ENCODE results near the gene RHOB.

Gene RHOB

DNA sequence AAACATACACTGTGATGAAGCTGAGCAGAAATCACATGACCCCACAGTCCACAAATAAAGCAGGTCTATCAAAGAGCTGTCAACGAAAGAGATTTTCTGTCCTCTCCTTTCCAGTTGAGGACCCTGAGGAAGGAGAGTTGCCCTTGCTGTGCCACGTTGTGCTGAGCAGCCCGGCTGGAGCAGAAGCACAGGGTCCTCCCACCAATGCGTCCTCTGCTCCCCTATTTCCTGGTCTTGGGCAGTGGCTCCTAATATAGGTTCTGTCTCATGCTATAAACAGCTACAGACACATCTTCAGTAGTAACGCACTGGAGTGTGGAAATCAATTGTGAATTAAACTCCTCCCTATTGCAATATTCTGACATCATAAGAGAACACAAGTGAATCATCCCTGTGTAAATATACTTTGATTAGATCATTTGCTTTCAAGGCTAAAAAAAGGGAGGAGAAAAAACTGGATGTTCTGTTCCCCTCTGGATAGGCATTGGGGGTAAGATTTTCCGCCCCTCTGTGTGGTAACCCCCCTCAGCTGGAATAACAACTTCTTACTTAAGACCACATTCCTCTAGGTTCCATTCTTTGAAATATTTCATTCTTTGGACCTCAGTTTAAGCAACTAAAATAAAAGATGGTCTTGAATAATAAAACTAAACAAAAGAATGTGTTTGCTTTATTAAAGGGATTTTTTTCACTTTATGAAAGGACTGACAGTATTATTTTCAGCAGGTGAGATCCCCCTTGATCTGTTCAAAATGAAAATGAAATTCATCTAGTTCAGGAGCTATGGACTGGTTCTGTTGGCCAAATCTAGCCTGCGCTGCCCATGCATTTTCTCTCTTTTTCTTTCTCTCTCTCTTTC, 8.3 kb upstream of the RHOB start:
- FAIRE-seq: peak; percentile 96

DNA sequence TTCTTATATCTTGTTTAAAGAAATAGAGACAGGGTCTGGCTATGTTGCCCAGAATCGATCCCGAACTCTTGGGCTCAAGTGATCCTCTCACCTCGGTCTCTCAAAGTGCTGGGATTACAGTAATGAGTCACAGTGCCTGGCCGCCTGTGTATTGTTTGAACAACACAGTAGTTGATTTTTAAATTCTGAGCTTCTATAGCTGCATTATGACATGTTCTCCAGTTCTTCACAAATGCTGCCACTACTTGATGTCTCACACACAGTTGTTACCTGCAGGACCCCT, 7.7 kb upstream of the RHOB start:
- no peak for FAIRE-seq

DNA sequence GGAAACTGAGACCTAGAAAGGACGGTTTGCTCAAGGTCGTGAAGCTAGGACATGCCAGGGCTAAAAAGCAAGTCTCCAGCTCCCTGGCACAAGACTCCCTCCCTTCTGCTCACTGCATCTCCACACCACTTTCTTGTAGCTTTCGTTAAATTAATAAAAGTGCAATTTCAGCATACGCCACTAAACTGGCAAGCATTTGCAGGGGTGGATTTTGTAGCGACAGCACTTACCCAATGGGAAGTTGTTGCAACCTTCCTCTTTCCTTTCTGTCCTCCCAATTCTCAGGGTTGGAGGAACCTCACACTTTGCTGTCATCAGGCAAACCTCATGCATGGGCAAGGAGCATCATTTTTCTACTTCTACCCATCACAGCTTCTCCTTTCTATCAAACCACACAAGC, 7.4 kb upstream of the RHOB start:
- FAIRE-seq: no peak

DNA sequence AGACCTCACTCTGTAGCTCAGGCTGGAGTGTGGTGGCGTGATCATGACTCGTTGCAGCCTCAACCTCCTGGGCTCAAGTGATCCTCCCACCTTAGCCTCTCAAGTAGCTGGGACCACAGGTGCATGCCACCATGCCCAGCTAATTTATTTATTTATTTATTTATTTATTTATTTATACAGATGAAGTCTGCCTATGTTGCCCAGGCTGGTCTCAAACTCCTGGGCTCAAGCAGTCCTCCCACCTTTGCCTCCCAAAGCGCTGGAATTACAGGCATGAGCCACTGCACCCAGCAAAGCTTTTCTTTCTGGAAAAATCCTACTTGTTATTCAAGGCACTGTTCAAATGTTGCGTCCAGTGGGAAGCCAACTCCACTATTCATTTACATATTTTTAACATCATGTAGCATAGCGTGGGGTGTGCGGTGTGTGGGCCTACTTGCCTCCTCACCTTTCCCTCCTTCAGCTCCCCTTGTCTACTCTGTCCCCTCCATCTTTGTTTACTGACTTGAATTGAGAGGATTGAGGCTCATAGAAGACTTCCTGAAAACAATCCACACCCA, 6.8 kb upstream of the RHOB start:
- no peak for FAIRE-seq

DNA sequence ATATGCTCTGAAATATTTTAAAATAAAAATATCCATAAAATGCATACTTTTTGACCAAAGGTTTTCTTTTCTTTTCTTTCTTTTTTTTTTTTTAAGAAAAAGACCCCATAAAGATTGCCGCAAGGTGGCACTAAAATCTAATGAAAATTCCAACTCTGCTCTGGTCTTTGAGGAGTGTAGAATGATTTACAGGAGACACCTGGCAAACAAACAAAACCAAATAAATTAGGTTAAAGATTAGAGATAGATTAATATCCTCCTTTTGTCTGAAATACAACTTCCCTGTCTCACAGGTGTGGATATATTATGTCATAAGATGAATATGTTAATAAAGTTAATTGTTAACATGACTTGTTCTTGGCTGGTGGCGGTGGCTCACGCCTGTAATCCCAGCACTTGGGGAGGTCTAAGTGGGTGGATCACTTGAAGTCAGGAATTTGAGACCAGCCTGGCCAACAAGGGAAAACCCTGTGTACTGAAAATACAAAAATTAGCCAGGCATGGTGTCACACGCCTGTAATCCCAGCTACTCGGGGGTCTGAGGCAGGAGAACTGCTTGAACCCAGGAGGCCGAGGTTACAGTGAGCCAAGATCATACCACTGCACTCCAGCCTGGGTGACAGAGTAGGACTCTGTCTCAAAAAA, 3.5 kb upstream of the RHOB start:
- FAIRE-seq: peak; percentile 75

DNA sequence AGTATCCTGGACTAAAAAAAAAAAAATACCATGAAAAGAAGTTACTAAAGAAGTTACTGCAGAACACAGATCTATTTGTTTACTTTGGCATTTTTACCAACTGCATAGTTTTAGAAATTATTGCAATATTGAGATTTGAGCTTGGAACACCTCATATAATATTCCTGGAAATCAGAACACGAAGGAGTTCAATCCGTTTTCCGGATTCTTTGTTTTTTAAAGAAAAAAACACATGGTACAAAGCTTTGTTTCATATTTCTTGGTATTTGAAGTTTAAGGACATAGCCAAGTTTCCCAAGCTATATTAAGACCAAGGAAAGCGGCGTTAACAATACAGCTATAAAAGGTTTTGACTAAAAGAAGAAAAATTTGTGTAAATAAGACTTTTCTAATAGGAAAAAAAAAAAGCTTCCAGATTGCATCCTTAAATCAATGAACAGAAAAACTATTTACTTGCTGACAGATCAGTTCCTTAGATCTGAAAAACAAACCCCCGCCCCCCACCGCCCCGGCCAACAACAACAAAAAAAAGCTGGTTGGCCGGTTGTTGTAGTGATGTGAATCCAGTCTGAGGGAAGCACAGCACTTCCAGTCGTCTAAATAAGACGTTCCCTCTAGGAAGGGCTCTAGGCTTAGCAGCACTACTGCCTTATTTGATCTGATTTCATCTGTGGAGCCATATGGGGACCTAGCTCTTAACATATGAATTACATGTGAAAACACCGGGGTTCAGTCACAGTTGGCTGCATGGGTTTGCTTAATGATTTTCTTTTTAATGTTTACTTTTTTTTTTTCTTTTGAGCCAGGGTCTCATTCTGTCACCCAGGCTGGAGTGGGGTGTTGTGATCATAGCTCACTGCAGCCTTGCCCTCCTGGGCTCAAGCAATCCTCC, 2.5 kb upstream of the RHOB start:
- no peak for FAIRE-seq

DNA sequence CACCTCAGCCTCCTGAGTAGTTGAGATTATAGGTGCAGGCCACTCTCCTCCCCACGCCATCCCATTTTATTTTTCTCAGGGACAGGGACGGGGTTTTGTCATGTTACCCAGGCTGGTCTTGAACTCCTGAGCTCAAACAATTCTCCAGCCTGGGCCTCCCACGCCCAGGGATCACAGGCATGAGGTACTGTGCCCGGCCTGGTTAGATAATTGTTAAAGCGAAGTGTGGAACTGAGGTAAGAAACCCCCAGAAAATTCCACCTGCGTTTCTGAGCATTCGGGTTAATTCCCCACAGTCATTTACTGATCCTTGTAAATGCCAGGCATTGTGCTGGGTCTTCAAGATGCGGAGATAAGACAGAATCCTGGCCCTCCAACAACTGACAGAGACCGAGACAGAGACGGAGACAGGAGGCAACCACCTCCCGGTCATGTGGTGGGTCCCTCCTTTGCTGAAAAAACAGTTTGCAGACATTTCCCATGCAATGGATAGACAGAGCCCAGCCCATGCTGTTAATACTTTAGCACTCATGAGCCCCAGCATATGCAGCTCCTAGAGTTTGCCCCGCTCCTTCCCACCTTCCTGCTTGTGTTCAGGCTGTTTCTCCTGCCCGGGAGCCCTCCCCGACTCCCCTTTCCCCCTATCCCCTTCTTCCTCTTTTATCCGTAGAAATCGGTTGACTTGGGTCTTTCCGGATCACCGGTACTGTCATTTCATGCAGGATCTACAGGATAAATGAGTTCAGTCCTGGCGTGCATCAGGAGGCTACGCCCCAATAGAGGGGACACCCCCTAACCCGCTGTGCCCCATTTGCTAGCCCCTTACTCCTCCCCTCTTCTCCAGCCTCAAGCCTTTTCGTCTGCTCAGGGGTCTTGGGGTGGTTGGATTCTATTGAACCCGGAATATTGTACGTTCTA, 1.6 kb upstream of the RHOB start:
- FAIRE-seq: no peak

DNA sequence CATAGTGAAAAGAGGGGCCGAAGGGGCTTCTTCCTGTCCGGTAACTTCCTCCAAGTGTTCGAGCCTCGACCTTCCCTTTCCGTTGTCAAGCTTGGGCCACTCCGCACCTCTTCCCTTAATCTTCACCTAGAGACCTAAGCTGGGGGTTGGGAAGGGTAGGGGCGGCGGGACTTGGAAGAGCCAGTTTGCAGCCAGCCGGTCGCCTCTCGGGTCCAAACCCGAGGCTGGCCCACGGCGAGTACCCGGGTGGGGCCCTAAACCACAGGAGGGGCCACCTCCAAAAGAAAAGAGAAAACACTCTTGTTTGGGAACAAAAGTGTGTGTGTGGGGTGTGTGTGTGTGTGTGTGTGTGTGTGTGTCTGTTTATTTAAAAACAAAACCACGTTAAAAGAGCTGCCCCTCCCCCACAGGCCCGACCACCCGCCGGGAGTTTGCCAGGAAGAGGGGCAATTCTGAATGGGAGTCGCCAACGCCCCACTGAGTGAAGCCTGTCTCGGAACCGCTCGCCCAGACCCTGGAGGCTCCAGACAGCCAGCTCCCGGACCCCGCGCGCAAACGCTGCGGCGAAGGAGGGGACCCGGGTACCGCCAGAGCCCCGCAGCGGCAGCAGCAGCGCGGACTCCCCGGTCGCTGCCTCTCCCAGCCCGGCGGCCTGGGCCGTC, 488 bp upstream of the RHOB start:
- no peak for FAIRE-seq

DNA sequence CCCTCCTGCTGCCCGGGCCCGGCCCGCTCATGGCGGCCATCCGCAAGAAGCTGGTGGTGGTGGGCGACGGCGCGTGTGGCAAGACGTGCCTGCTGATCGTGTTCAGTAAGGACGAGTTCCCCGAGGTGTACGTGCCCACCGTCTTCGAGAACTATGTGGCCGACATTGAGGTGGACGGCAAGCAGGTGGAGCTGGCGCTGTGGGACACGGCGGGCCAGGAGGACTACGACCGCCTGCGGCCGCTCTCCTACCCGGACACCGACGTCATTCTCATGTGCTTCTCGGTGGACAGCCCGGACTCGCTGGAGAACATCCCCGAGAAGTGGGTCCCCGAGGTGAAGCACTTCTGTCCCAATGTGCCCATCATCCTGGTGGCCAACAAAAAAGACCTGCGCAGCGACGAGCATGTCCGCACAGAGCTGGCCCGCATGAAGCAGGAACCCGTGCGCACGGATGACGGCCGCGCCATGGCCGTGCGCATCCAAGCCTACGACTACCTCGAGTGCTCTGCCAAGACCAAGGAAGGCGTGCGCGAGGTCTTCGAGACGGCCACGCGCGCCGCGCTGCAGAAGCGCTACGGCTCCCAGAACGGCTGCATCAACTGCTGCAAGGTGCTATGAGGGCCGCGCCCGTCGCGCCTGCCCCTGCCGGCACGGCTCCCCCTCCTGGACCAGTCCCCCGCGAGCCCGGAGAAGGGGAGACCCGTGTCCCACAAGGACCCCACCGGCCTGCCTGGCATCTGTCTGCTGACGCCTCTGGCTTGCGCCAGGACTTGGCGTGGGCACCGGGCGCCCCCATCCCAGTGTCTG, 767 bp downstream of the RHOB start:
- FAIRE-seq: no peak

DNA sequence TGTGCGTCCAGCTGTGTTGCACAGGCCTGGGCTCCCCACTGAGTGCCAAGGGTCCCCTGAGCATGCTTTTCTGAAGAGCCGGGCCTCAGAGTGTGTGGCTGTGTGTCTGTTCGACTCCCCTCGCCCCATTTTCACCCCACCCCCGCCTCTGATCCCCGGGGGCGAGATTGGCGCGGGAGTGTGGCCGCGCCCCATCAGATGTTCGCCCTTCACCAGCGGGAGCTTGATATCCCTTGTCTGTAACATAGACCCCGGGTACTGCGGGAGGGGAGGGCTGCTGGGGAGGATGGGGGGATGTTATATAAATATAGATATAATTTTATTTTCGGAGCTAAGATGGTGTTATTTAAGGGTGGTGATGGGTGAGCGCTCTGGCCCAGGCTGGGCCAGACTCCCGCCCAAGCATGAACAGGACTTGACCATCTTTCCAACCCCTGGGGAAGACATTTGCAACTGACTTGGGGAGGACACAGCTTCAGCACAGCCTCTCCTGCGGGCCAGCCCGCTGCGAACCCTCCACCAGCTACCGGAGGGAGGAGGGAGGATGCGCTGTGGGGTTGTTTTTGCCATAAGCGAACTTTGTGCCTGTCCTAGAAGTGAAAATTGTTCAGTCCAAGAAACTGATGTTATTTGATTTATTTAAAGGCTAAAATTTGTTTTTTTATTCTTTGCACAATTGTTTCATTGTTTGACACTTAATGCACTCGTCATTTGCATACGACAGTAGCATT, 1.5 kb downstream of the RHOB start:
- no peak for FAIRE-seq

DNA sequence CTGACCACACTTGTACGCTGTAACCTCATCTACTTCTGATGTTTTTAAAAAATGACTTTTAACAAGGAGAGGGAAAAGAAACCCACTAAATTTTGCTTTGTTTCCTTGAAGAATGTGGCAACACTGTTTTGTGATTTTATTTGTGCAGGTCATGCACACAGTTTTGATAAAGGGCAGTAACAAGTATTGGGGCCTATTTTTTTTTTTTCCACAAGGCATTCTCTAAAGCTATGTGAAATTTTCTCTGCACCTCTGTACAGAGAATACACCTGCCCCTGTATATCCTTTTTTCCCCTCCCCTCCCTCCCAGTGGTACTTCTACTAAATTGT, 2.1 kb downstream of the RHOB start:
- no peak for FAIRE-seq

DNA sequence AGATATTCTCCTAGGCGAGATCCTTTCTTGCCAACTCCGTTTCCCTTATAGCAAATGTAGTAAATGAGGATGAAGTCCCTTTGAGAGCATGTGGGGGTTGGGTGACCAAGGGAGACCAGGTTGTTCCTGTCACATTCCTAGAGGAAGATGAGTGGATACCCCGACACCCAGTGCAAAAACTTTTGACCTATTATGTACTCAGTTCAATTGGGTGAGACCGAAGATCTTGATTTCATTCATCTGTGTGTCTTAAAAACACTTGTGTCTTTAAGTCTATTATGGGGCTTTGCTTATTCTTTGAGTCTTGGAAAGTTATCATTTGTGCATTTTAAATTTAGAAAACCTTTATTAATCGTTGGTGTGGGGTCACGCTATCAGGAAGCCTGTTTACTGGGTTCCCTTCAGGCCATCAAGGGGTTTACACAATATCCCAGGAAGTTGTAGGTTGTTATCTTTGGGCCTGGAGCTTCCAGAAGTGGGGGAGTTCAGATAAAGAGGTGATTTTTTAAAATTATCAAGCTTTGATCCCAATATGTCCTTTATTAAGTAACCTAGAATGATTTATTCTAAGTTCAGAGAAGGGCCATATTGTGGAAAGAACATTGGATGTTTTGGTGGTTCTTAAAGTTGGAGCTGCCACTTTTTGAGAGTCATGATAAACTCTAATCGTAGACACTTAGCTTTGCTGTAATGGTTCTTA, 2.8 kb downstream of the RHOB start:
- no peak for FAIRE-seq

DNA sequence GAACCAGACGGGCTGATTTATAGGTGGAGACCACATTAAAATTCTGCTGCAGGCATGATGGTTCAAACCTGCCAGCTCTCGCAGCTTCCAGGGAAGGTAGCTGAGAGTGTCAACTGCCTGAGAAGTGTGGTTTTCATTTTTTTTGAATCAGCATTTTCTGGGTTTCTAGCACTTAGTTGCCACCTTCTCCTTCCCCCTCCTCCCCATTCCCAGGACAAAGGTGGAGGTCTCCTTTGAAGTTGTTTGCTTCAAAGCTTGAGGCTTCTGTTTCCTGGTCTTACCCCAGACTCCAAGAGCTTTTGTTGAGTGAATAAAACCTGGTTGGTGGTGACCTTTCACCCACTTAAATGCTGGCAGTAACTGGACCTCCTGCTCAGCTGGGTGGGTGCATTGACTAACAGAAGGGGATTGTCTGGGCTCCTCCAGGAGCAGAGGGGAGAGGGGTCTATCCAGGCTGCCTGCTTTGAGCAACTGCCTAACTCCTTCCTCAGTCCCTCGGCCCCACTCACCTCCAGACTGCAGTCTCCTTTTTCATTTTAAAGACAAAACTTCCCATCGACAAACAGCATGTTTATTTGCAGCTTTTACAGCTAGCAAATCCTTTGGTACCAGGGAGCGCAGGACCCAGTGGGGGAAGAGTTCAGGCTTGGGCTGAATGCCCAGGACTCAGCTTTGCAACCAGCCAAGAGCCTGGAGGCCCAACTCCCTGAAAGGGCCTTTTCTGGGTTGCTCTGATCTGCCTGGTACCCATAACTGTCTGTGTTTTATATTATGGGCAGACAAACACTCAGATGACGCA, 3.5 kb downstream of the RHOB start:
- FAIRE-seq: no peak

DNA sequence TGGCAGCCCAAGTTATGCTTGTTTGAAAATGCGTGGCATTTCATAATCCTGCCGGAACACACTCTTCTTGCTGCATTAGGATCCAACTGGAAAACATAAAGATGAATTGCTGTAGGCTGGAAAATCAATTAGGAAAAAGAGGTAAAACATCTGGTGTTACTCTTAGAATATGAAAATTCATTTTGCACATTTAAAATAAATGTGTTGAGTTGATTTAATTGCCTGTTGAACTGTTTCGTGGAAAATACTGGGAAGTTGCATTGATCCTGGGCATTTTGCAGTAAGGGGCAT, 4.1 kb downstream of the RHOB start:
- FAIRE-seq: no peak

DNA sequence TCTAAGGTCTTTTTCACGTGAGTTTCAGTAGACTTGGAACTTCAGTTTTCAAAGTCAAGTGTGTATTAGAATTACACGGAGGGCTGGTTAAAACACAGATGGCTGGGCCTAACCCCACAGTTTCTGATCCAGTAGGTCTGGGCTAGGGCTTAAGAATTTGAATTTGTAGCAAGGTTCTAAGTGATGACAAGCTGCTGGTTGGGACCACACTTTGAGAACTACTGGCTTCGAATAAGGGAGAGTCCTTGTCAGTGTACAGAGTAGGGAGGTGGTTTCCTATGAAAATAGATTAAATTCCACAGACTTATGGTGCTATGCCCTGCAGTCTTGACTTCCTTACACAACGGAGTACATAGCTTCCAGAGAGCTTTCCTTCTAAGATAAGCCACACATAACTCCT, 4.5 kb downstream of the RHOB start:
- no peak for FAIRE-seq

DNA sequence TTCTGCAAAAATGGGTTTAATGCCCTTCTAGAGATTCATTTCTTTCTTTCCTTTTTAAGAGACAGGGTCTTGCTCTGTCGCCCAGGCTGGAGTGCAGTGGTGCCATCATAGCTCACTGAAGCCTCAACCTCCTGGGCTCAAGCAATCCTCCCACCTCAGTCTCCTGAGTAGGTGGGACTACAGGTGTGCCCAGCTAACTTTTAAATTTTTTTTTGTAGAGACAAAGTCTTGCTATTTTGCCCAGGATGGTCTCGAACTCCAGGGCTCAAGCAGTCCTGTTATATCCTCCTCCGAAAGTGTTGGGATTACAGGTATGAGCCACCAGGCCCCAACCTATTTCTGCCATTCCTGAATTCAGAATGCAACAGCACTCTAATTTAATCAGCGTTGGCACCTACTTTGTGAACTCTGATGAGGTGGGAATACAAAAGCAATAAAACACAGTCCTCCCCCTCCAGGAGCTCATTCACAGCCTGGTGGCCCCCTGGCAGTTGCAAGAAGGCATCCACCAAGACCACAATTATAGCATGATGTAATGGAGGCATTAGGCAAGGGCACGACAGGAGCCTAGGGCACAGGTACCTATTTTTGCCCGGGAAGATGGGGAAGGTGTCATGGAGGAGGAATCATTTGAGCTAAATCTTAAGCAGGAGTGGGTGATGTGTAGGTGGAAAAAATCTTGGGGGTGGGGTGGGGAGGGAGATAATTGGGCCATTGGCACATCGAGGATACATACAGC, 5.1 kb downstream of the RHOB start:
- FAIRE-seq: no peak

DNA sequence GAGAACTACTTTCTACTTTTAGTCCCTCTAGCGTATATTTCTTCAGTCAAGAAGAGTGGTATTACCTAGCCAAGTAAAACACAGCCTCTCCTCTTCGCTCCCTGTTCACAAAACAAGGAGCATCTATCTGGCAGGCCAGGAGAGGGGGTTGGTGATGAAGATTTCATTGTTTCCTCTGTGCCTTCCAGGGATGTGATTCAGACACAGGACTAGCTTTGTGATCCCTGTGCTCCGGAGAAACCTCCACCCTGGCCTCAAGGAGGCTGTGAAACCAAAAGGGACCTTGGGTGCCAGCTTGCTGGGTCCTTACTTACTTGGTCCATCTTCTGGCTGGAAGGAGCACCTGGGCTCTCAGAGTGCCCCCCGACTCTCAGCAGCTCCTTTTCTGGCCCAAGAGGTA, 5.7 kb downstream of the RHOB start:
- FAIRE-seq: no peak

DNA sequence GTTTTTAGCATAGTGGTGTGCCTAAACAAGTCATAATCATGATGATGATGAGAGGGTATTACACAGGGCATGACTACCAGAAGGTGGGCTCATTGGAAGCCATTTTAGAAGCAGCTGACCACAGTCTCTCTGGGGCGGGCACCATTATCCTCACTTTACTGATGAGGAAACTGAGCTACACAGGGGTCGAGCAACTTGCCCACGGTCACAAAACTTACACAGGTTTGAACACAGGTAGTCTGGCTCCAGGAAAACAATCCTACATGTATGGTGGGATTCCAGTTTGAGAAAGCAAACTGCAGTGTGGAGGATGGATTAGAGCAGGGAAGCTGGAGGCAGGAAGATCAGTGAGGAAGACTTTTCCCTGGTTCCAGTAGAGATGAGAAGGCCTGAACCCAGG, 6.2 kb downstream of the RHOB start:
- no peak for FAIRE-seq
